Activated naive CD8-positive, alpha-beta T cell treated with anti-CD3 and anti-CD28 coated beads, Interleukin-2, amount 50 U/mL, for 24 hours (primary cell): ENCODE measurements around the gene ARSB.

Experiments used
- ATAC-seq: fragments of 150-1000 bp; cut with Tn5 transposase; one replicate; pipeline ENCODE4 v1.10.0; 2021
- DNase-seq: peaks from one replicate; pipeline ENCODE4 v3.0.0; 2021
- H3K27ac Mint-ChIP-seq: one replicate; pipeline ENCODE4 v1.8.0; 2021; ENCODE audit warnings: mild to moderate bottlenecking, mixed read lengths
- H3K27me3 Mint-ChIP-seq: one replicate; pipeline ENCODE4 v1.8.0; 2021; ENCODE audit warnings: mixed read lengths
- H3K36me3 Mint-ChIP-seq: one replicate; pipeline ENCODE4 v1.8.0; 2021; ENCODE audit warnings: low read depth, mixed read lengths
- H3K4me1 Mint-ChIP-seq: one replicate; pipeline ENCODE4 v1.8.0; 2021; ENCODE audit warnings: mixed read lengths
- H3K4me3 Mint-ChIP-seq: one replicate; pipeline ENCODE4 v1.8.0; 2021; ENCODE audit warnings: mild to moderate bottlenecking, moderate library complexity, mixed read lengths
- H3K9me3 Mint-ChIP-seq: one replicate; pipeline ENCODE4 v1.8.0; 2021; ENCODE audit warnings: mixed read lengths

The ARSB gene

GRCh38 chr5:79008362-79008761 lies 23.3 kb upstream of the ARSB start:
- DNase-seq, result no peak

GRCh38 chr5:79007872-79008271 lies 22.8 kb upstream of the ARSB start:
- H3K4me3 Mint-ChIP-seq, result no peak overlapping the region
- H3K9me3 Mint-ChIP-seq, result peaks cover 1% of the 10 kb centered on the region
- ATAC-seq (no peak), DNase-seq (no peak)
- no peak overlapping the region for H3K27ac Mint-ChIP-seq
- no peaks in the 10 kb centered on the region for H3K36me3 Mint-ChIP-seq
- H3K4me1 Mint-ChIP-seq, result no peaks in the 10 kb centered on the region
- H3K27me3 Mint-ChIP-seq, result peaks cover 23% of the 10 kb centered on the region

More at GRCh38 chr5:79008362-79008761, 23.3 kb upstream of the ARSB start:
- Mint-ChIP-seq H3K4me1 (no peaks in the 10 kb centered on the region), H3K36me3 (peaks cover 1% of the 10 kb centered on the region), H3K9me3 (peaks cover 6% of the 10 kb centered on the region), H3K27me3 (peaks cover 18% of the 10 kb centered on the region), H3K4me3 (no peak overlapping the region), H3K27ac (no peak overlapping the region)
- no peak for ATAC-seq

- H3K4me1 Mint-ChIP-seq, result no peaks in the 10 kb centered on the region
- no peaks in the 10 kb centered on the region for H3K36me3 Mint-ChIP-seq
- no peak for DNase-seq
Measured at GRCh38 chr5:79005936-79006631, 21.0 kb upstream of the ARSB start.

GRCh38 chr5:79005151-79005550 lies 20.0 kb upstream of the ARSB start:
- H3K4me1 Mint-ChIP-seq, result no peaks in the 10 kb centered on the region
- H3K4me3 Mint-ChIP-seq, result no peak overlapping the region
- DNase-seq (no peak), ATAC-seq (no peak)
- no peaks in the 10 kb centered on the region for H3K9me3 Mint-ChIP-seq
- H3K27ac Mint-ChIP-seq, result no peak overlapping the region
- no peaks in the 10 kb centered on the region for H3K36me3 Mint-ChIP-seq
- peaks cover 18% of the 10 kb centered on the region for H3K27me3 Mint-ChIP-seq

More at GRCh38 chr5:79005936-79006631, 21.0 kb upstream of the ARSB start:
- H3K27ac Mint-ChIP-seq, result no peak overlapping the region
- no peak for ATAC-seq
- H3K27me3 Mint-ChIP-seq, result peaks cover 23% of the 10 kb centered on the region
- no peak overlapping the region for H3K4me3 Mint-ChIP-seq
- no peaks in the 10 kb centered on the region for H3K9me3 Mint-ChIP-seq

- ATAC-seq (no peak), DNase-seq (no peak)
- Mint-ChIP-seq H3K9me3 (no peaks in the 10 kb centered on the region), H3K4me1 (no peaks in the 10 kb centered on the region), H3K27ac (no peak overlapping the region), H3K36me3 (no peaks in the 10 kb centered on the region), H3K27me3 (peaks cover 19% of the 10 kb centered on the region), H3K4me3 (no peak overlapping the region)
Measured at GRCh38 chr5:79002374-79002773, 17.3 kb upstream of the ARSB start.

GRCh38 chr5:79001471-79001870 lies 16.4 kb upstream of the ARSB start:
- no peaks in the 10 kb centered on the region for H3K4me1 Mint-ChIP-seq
- no peak for DNase-seq

GRCh38 chr5:78997090-78997489 lies 12.0 kb upstream of the ARSB start:
- no peak overlapping the region for H3K4me3 Mint-ChIP-seq
- H3K36me3 Mint-ChIP-seq, result no peaks in the 10 kb centered on the region

More at GRCh38 chr5:79001471-79001870, 16.4 kb upstream of the ARSB start:
- Mint-ChIP-seq H3K9me3 (no peaks in the 10 kb centered on the region), H3K27me3 (peaks cover 19% of the 10 kb centered on the region), H3K27ac (no peak overlapping the region), H3K4me3 (no peak overlapping the region), H3K36me3 (no peaks in the 10 kb centered on the region)
- no peak for ATAC-seq

GRCh38 chr5:78995521-78996007 lies 10.5 kb upstream of the ARSB start:
- no peak for ATAC-seq
- Mint-ChIP-seq H3K4me3 (no peak overlapping the region), H3K4me1 (peaks cover 22% of the 10 kb centered on the region), H3K27ac (no peak overlapping the region), H3K9me3 (peaks cover 7% of the 10 kb centered on the region), H3K27me3 (peaks cover 2% of the 10 kb centered on the region), H3K36me3 (no peaks in the 10 kb centered on the region)
- no peak for DNase-seq

More at GRCh38 chr5:78997090-78997489, 12.0 kb upstream of the ARSB start:
- H3K9me3 Mint-ChIP-seq, result peaks cover 7% of the 10 kb centered on the region
- peaks cover 2% of the 10 kb centered on the region for H3K27me3 Mint-ChIP-seq
- peaks cover 20% of the 10 kb centered on the region for H3K4me1 Mint-ChIP-seq
- DNase-seq, result no peak
- H3K27ac Mint-ChIP-seq, result no peak overlapping the region
- ATAC-seq, result no peak

GRCh38 chr5:78993165-78993564 lies 8.1 kb upstream of the ARSB start:
- ATAC-seq (peak; percentile 96), DNase-seq (no peak)
- peaks cover 7% of the 10 kb centered on the region for H3K9me3 Mint-ChIP-seq
- no peak overlapping the region for H3K27ac Mint-ChIP-seq
- H3K27me3 Mint-ChIP-seq, result no peaks in the 10 kb centered on the region
- no peak overlapping the region for H3K4me3 Mint-ChIP-seq
- H3K4me1 Mint-ChIP-seq, result peaks cover 27% of the 10 kb centered on the region
- no peaks in the 10 kb centered on the region for H3K36me3 Mint-ChIP-seq

GRCh38 chr5:78992146-78992545 lies 7.0 kb upstream of the ARSB start:
- H3K4me1 Mint-ChIP-seq, result peaks cover 33% of the 10 kb centered on the region

GRCh38 chr5:78989080-78989479 lies 4.0 kb upstream of the ARSB start:
- ATAC-seq, result no peak

More at GRCh38 chr5:78992146-78992545, 7.0 kb upstream of the ARSB start:
- DNase-seq, result no peak
- no peak for ATAC-seq
- H3K27me3 Mint-ChIP-seq, result no peaks in the 10 kb centered on the region
- H3K36me3 Mint-ChIP-seq, result no peaks in the 10 kb centered on the region
- H3K27ac Mint-ChIP-seq, result no peak overlapping the region
- no peak overlapping the region for H3K4me3 Mint-ChIP-seq
- peaks cover 7% of the 10 kb centered on the region for H3K9me3 Mint-ChIP-seq

GRCh38 chr5:78985725-78986223 lies 664 bp upstream of the ARSB start:
- peaks cover 51% of the 10 kb centered on the region for H3K4me1 Mint-ChIP-seq
- H3K27ac Mint-ChIP-seq, result peak overlapping the region; percentile 94
- DNase-seq, result peak; percentile 65
- peak overlapping the region; percentile 84 for H3K4me3 Mint-ChIP-seq
- H3K9me3 Mint-ChIP-seq, result no peaks in the 10 kb centered on the region
- H3K36me3 Mint-ChIP-seq, result no peaks in the 10 kb centered on the region
- no peaks in the 10 kb centered on the region for H3K27me3 Mint-ChIP-seq
- peak; percentile 88 for ATAC-seq

More at GRCh38 chr5:78989080-78989479, 4.0 kb upstream of the ARSB start:
- H3K9me3 Mint-ChIP-seq, result no peaks in the 10 kb centered on the region
- no peak overlapping the region for H3K27ac Mint-ChIP-seq
- H3K36me3 Mint-ChIP-seq, result no peaks in the 10 kb centered on the region
- H3K4me3 Mint-ChIP-seq, result no peak overlapping the region
- peaks cover 44% of the 10 kb centered on the region for H3K4me1 Mint-ChIP-seq
- H3K27me3 Mint-ChIP-seq, result no peaks in the 10 kb centered on the region
- DNase-seq, result no peak

- Mint-ChIP-seq H3K4me3 (peak overlapping the region; percentile 84), H3K9me3 (no peaks in the 10 kb centered on the region), H3K4me1 (peaks cover 60% of the 10 kb centered on the region), H3K27ac (peak overlapping the region; percentile 84), H3K27me3 (no peaks in the 10 kb centered on the region), H3K36me3 (no peaks in the 10 kb centered on the region)
- peak; percentile 82 for DNase-seq
- peak; percentile 49 for ATAC-seq
Measured at GRCh38 chr5:78984439-78985115, 533 bp downstream of the ARSB start.

- Mint-ChIP-seq H3K4me1 (peaks cover 67% of the 10 kb centered on the region), H3K9me3 (no peaks in the 10 kb centered on the region), H3K27ac (peak overlapping the region; percentile 84), H3K4me3 (peak overlapping the region; percentile 84), H3K27me3 (no peaks in the 10 kb centered on the region), H3K36me3 (no peaks in the 10 kb centered on the region)
- no peak for DNase-seq
- ATAC-seq, result no peak
Measured at GRCh38 chr5:78983601-78984438, 1.3 kb downstream of the ARSB start.
